22Rv1 (cell line): ENCODE measurements around the gene ZNF709.
"Not testable (repeated sequence)": the region's sequence is repeated elsewhere in the genome, so short reads cannot be mapped to it uniquely, and the experiment has no call there.

Source experiments
- H3K27ac ChIP-seq: fragments of 450-650 bp; 2 replicates; pipeline ENCODE4 v1.5.1; 2017
- ZFX ChIP-seq: fragments of 450-650 bp; IDR thresholded peaks from 2 replicates; pipeline ENCODE4 v1.6.1; 2017; ENCODE audit warnings: antibody characterized with exemption, borderline replicate concordance
- TF ChIP-seq, protein P1 (sequence below): fragments of 450-650 bp; IDR thresholded peaks from 2 replicates; pipeline ENCODE4 v1.5.1; 2017; ENCODE audit warnings: mild to moderate bottlenecking

Gene ZNF709

DNA sequence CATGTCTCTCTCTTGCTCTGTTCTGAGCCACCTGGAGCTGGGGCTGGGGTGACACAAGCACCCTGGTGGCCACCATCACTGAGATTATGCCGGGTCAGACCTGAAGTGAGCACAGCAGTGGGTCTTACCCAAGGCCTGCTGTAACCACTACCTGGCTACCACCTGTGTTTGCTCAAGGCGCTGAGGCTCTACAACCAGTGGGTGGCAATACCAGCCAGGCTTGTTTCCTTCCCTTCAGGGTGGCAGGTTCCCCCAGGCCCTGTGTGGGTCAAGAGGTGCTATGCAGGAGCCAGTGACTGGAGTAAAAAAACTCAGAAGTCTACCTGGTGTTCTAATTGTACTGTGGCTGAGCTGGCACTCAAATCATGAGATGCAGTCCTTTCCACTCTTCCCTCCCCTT lies 35.8 kb downstream of the ZNF709 start:
- TF ChIP-seq, protein P1, sequence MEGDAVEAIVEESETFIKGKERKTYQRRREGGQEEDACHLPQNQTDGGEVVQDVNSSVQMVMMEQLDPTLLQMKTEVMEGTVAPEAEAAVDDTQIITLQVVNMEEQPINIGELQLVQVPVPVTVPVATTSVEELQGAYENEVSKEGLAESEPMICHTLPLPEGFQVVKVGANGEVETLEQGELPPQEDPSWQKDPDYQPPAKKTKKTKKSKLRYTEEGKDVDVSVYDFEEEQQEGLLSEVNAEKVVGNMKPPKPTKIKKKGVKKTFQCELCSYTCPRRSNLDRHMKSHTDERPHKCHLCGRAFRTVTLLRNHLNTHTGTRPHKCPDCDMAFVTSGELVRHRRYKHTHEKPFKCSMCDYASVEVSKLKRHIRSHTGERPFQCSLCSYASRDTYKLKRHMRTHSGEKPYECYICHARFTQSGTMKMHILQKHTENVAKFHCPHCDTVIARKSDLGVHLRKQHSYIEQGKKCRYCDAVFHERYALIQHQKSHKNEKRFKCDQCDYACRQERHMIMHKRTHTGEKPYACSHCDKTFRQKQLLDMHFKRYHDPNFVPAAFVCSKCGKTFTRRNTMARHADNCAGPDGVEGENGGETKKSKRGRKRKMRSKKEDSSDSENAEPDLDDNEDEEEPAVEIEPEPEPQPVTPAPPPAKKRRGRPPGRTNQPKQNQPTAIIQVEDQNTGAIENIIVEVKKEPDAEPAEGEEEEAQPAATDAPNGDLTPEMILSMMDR, result no peak
- no peak for TF ChIP-seq ZFX
- no peak overlapping the region for H3K27ac ChIP-seq

DNA sequence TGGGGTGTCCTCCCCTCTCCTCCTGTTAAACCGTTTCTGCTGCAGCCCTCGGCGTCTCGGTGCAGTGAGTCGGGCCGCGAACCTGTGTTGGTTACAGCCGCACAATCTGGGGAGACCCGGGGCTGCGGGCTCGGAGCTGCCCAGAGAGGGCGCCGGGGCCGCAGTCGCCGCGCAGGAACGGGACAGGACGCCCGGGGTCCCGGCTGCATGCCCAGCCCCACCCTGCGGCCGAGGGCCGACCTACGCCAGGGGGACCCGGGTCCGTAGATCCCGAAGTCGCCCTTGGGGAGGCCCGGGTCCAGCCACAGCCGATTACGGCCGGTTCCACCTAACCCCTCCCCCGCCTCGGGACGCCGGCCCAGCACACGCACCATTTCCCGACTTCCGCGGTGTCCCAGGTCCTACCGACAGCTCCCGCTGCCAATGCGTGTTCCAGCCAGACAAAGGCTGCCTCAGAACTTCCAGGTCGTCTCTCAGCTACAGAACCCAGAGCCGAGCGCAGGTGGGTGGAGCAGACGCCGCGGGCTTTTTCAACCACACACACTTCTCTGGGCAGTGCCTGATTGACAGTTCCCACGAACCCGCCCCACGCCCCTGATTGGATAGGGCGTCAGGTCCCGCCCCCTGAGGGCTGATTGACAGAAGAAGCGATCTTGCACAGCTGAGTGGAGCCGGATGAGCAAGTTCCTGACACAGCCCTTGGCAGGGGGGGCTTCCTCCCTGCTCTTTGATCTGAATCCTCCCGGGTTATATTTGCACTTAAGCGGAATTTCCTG lies 43.9 kb downstream of the ZNF709 start, which contains the start of gene ZNF443:
TSS of gene ZNF443 (minus strand) at position 481 of the 776 bp plus-strand sequence. CDS start at position 374, 107 bp downstream.
- peak within 1 kb of the TSS; percentile 84 for H3K27ac ChIP-seq
- TF ChIP-seq, protein P1, result no peak
- TF ChIP-seq ZFX, result no peak

DNA sequence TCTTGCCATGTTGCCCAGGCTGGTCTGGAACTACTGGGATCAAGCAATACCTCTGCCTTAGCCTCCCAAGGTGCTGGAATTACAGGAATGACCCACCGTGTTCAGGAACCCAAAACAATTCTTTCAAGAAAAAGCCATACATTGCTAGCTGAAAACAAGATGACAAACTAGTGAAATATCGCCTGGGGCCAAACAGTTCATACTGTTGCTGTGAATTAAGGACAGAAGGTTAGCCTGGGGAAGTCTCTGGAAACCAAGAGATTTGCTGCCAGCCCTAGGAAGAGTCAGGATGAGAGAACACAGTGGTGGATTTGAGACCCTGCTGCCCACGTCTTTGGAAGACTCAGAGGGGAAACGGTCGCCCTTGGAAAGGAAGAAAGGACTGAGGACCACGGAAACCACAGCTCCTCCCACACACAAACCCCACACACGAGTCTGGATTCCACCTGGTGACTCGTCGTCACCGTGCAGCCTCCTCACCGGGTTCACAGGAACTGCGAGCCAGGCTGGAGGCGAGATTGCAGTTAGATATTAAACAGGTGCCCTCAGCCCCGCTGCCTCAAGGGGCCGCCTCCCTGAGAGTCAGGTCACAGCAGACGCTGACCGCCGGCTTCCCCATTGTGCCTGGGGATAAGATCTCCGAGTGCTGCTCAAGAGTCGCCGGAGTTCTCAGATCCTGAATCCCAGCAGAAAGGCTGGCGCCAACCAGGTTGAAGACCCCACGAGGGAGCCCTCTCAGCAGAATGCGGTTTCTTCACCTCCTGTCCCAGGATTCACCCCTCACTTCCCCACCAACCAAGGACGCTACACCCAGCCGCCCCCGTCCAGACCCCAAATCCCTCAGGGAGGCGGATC lies 44.7 kb downstream of the ZNF709 start:
- peak overlapping the region; percentile 84 for H3K27ac ChIP-seq

DNA sequence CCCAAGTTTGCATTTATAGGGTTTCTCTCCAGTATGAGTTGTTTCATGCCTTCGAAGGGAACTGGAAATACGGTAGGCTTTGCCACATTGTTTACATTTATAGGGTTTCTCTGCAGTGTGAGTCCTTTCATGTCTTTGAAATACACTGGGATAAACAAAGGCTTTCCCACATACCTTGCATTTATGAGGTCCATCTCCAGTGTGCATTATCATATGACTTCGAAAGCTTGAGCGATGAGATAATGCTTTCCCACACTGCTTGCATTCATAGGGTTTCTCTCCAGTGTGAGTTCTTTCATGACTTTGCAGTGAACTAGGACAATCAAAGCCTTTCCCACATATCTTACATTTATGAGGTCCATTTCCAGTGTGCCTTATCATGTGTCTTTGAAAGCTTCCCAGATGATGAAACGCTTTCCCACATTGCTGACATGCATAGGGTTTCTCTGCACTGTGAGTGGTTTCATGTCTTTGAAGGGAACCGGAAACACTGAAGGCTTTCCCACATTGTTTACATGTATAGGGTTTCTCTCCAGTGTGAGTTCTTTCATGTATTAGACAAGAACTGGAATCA lies 53.8 kb downstream of the ZNF709 start:
- not testable (repeated sequence) for H3K27ac ChIP-seq

DNA sequence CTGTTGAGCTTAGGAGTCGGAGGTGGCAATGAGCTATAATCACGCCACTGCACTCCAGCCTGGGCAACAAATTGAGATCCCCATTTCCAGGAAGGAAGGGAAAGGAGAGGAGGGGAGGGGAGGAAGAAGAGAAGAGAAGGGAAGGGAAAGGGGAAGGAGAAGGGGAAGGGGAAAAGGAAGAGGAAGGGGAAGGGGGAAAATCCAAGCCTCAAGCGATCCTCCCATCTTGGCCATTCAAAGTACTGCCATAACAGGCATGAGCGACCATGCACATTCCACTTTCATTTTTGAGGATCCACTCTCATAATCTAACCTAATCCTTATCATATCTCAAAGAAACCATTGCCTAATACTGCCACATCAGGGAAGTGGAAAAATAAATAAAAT lies 58.7 kb downstream of the ZNF709 start:
- TF ChIP-seq, protein P1, result no peak
- no peak for TF ChIP-seq ZFX

DNA sequence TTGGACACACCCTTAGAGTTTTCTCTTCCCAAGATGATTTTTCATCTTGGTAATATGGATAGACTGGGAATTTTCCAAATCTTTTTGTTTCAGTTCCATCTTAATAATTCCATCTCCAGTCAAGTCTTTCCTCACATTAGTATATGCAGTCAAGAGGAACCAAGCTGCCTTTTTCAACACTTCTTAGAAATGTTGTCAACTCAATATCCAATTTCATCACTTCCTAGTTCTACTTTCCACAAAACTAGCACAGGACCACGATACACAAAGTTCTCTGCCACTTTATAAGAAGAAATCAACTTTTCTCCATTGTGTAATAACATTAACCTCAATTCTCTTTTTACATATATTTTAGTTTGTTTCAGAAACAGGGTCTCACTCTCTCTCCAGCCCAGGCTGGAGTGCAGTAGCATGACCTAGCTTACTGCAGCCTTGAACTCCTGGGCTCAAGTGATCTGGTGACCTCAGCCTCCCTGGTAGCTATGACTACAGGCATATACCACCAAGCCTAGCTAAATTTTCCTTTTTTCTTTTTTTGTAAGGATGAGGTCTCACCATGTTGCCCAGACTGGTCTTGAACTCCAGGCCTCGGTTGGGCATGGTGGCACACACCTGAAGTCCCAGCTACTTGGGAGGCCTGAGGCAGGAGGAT lies 59.3 kb downstream of the ZNF709 start:
- TF ChIP-seq ZFX, result no peak
- TF ChIP-seq, protein P1, result no peak

More for the DNA sequence above, 58.7 kb downstream of the ZNF709 start:
- no peak overlapping the region for H3K27ac ChIP-seq

DNA sequence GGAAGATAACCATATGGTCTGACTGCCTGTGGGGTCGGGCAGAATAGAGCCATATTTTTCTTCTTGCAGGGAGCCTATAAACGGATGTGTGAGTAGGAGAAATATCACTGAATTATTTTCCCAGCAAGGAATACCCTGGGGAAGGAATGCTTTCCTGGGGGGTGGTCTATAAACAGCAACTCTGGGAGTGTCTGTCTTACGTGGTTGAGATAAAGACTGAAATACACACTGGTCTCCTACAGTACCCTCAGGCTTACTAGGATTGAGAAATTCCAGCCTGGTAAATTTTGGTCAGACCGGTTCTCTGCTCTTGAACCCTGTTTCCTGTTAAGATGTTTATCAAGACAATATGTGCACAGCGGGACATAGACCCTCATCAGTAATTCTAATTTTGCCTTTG lies 67.3 kb downstream of the ZNF709 start:
- not testable (repeated sequence) for H3K27ac ChIP-seq

More for the DNA sequence above, 59.3 kb downstream of the ZNF709 start:
- no peak overlapping the region for H3K27ac ChIP-seq

DNA sequence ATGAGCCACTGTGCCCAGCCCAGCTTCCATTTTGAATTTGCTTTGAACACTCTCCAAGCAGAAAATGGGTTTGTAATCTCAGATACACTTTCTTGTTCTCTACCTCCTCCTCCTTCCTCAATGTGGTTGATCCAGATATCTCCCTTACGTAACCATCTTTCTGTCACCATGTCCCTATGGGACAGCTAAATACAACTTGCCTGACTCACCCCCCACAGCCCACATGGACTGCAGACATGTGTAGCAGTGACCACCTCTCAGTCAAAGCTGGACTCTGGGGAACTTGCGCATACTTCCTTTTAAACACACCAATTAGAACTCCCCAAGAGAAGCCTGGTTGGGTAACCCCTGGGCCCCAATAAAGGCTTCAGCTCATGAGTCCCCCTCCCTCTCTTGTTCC lies 72.7 kb downstream of the ZNF709 start:
- no peak overlapping the region for H3K27ac ChIP-seq
- TF ChIP-seq, protein P1, result no peak
- TF ChIP-seq ZFX, result no peak
